Measurements from ENCODE around the gene OR2T35. TPM values are rescaled to one million over a fixed set of nuclear protein-coding genes. Genes with fewer than 3 reads are reported as not detected.
"Not testable (repeated sequence)": the region's sequence is repeated elsewhere in the genome, so short reads cannot be mapped to it uniquely, and the experiment has no call there.

OR2T35 gene
- polyA plus RNA-seq (ENCODE audit: insufficient read depth in 1 of 5, insufficient read length in 5 of 5, low replicate concordance in 1 of 5): not detected
- long read RNA-seq, donor 1: 0 reads
- long read RNA-seq, donor 2: 0 reads
- long read RNA-seq, donor 3: 0 reads
- long read RNA-seq, donor 4: 0 reads
- long read RNA-seq, donor 5: 0 reads
- long read RNA-seq, donor 6: 0 reads
- long read RNA-seq, donor 7: 0 reads
- long read RNA-seq, donor 8: 0 reads

- not testable (repeated sequence) for DNase-seq
Measured at GRCh38 chr1:248645178-248645577, at the start of gene OR2T35. Gene OR2T35, minus strand, starts transcription at chr1:248645278. Its CDS starts 6,020 bp downstream, at chr1:248639258.

- no peak for DNase-seq
Measured at GRCh38 chr1:248691567-248692155, 46.6 kb upstream of the OR2T35 start.

GRCh38 chr1:248688527-248689298 is 43.6 kb upstream of the OR2T35 start:
- DNase-seq: no peak

GRCh38 chr1:248686815-248687214 is 41.7 kb upstream of the OR2T35 start:
- DNase-seq: no peak

GRCh38 chr1:248681651-248682050 is 36.6 kb upstream of the OR2T35 start:
- no peak for DNase-seq

GRCh38 chr1:248670003-248670402 is 24.9 kb upstream of the OR2T35 start:
- DNase-seq: no peak

- not testable (repeated sequence) for DNase-seq
Measured at GRCh38 chr1:248663453-248664328, 18.6 kb upstream of the OR2T35 start.

GRCh38 chr1:248656797-248657196 is 11.7 kb upstream of the OR2T35 start:
- not testable (repeated sequence) for DNase-seq

- not testable (repeated sequence) for DNase-seq
Measured at GRCh38 chr1:248655354-248655753, 10.3 kb upstream of the OR2T35 start, which contains the start of gene OR2T27. Gene OR2T27, minus strand, starts transcription at chr1:248655528. Its CDS starts 4,644 bp downstream, at chr1:248650884.

GRCh38 chr1:248648770-248649536 is 3.9 kb upstream of the OR2T35 start:
- not testable (repeated sequence) for DNase-seq

- DNase-seq: not testable (repeated sequence)
Measured at GRCh38 chr1:248642971-248643651, 2.0 kb downstream of the OR2T35 start.

- DNase-seq: not testable (repeated sequence)
Measured at GRCh38 chr1:248641583-248641982, 3.5 kb downstream of the OR2T35 start.

GRCh38 chr1:248640906-248641305 is 4.2 kb downstream of the OR2T35 start:
- not testable (repeated sequence) for DNase-seq

GRCh38 chr1:248639652-248640051 is 5.4 kb downstream of the OR2T35 start:
- DNase-seq: not testable (repeated sequence)

GRCh38 chr1:248636612-248637011 is 8.5 kb downstream of the OR2T35 start:
- not testable (repeated sequence) for DNase-seq

- DNase-seq: not testable (repeated sequence)
Measured at GRCh38 chr1:248634991-248635390, 10.1 kb downstream of the OR2T35 start, which contains the start of gene OR2T11. Gene OR2T11, minus strand, starts transcription at chr1:248635091. Its CDS starts 7,963 bp downstream, at chr1:248627128.

- no peak for DNase-seq
Measured at GRCh38 chr1:248631354-248632008, 13.6 kb downstream of the OR2T35 start.

GRCh38 chr1:248630551-248630950 is 14.5 kb downstream of the OR2T35 start:
- no peak for DNase-seq

All from right lung (tissue), 10 donors.